Sigmoid colon (tissue), 7 donors: Measurements from ENCODE around the gene PTPRT. TPM values are rescaled to one million over a fixed set of nuclear protein-coding genes. Genes with fewer than 3 reads are reported as not detected.

ENCODE experiments used
- DNase-seq: peaks from one replicate; pipeline ENCODE4 v3.0.0-alpha.2; 2019
- H3K27ac ChIP-seq, 4 donors: fragments of 200-600 bp; sonication (generic); one replicate each; pipeline ENCODE4 v1.5.1; 2016 to 2019; ENCODE audit warnings: mild to moderate bottlenecking in 1 of 4
- H3K27me3 ChIP-seq, 3 donors: fragments of 200-600 bp; sonication (generic); one replicate each; pipeline ENCODE4 v1.5.1; 2019; ENCODE audit warnings: mild to moderate bottlenecking in 1 of 3
- H3K36me3 ChIP-seq, 4 donors: fragments of 200-600 bp; sonication (generic); one replicate each; pipeline ENCODE4 v1.5.1; 2016 to 2019
- H3K4me1 ChIP-seq, 4 donors: fragments of 200-600 bp; sonication (generic); one replicate each; pipeline ENCODE4 v1.5.1; 2017 to 2019
- H3K4me3 ChIP-seq, 4 donors: fragments of 200-600 bp; sonication (generic); one replicate each; pipeline ENCODE4 v1.5.1; 2017 to 2019; ENCODE audit warnings: mild to moderate bottlenecking in 2 of 4, moderate library complexity in 1 of 4
- H3K9me3 ChIP-seq, 4 donors: fragments of 200-600 bp in 3 of 4; sonication (generic) in 3 of 4; one replicate each; pipeline versions ENCODE4 v1.5.1 to v1.6.1; 2013 to 2019
- EP300 ChIP-seq, 4 donors: sonication (generic); formaldehyde crosslinking; IDR thresholded peaks; one replicate each; pipeline ENCODE4 v1.6.1; 2017; ENCODE audit warnings: antibody characterized with exemption in 4 of 4
- POLR2A ChIP-seq, 2 donors: fragments of 450-650 bp; IDR thresholded peaks; one replicate each; pipeline ENCODE4 v1.6.1; 2016; ENCODE audit warnings: antibody characterized with exemption in 2 of 2, mild to moderate bottlenecking in 2 of 2, moderate library complexity in 2 of 2
- POLR2AphosphoS5 ChIP-seq, 4 donors: sonication (generic); formaldehyde crosslinking; IDR thresholded peaks; one replicate each; pipeline ENCODE4 v1.6.1; 2017; ENCODE audit warnings: antibody characterized with exemption in 4 of 4
- WGBS, 2 donors: extraction: QIAGEN DNeasy Blood & Tissue Kit; methylation state at CpG; one replicate each; pipeline ENCODE4 v1.1.7; 2013; 5-methylcytosine and 5-hydroxymethylcytosine counted together
- intact Hi-C: fragments of 100-400 bp; cut with DNase I; formaldehyde crosslinking; loops from one replicate; pipeline ENCODE4 v1.15.1; 2023
- polyA plus RNA-seq, 3 donors: library from polyadenylated mRNA; stranded (reverse); fragments of 200-250 nt; gene quantifications; one replicate each; pipeline ENCODE4 v1.2.3, GENCODE V29; 2013
- total RNA-seq, 4 donors: library from RNA; depleted of rRNA; stranded (reverse); fragments of >200 nt; gene quantifications; one replicate each; pipeline ENCODE4 v1.1.0, GENCODE V29; 2016
- TF ChIP-seq, protein P1 (sequence below), 4 experiments: fragments of 450-650 bp in 3 of 4; fragments of 200-600 bp in 1 of 4; IDR thresholded peaks; one replicate each; pipeline ENCODE4 v1.5.1; 2016 to 2019; ENCODE audit warnings: antibody characterized with exemption in 4 of 4, mild to moderate bottlenecking in 3 of 4, moderate library complexity in 2 of 4
- donor health status: healthy with polysubstance abuse.
- donor health status: Bipolar disorder and iron deficiency.
- donor health status: healthy.

The PTPRT gene
- total and polyA plus RNA-seq, 7 donors, result under 0.01 to 0.41 (median 0.12) TPM; not detected in 3

DNA sequence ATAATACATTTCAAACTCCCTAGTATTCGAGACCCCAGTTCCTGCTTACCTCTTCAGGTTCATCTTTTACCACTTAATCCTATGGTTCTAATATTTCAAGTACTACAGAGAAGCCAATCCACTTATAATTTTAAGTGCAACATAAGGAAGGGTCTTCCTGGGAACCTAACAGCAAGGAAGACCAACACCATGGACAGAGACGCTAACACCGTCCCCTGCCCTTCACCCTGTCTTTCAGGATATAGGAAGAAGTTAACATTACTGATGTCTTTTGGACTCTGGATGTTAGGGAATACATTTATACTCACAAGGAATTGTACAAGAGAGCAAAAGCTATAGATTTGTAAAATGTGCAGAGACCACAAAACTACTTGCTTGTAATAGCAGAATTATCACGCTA is 1006.6 kb downstream of the PTPRT start:
- no peak for TF ChIP-seq POLR2A (IDR thresholded peaks at IDR 0.05)
- TF ChIP-seq EP300 (IDR thresholded peaks at IDR 0.05), result no peak
- no peak for TF ChIP-seq POLR2AphosphoS5 (IDR thresholded peaks at IDR 0.05)
- TF ChIP-seq, protein P1, sequence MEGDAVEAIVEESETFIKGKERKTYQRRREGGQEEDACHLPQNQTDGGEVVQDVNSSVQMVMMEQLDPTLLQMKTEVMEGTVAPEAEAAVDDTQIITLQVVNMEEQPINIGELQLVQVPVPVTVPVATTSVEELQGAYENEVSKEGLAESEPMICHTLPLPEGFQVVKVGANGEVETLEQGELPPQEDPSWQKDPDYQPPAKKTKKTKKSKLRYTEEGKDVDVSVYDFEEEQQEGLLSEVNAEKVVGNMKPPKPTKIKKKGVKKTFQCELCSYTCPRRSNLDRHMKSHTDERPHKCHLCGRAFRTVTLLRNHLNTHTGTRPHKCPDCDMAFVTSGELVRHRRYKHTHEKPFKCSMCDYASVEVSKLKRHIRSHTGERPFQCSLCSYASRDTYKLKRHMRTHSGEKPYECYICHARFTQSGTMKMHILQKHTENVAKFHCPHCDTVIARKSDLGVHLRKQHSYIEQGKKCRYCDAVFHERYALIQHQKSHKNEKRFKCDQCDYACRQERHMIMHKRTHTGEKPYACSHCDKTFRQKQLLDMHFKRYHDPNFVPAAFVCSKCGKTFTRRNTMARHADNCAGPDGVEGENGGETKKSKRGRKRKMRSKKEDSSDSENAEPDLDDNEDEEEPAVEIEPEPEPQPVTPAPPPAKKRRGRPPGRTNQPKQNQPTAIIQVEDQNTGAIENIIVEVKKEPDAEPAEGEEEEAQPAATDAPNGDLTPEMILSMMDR (IDR thresholded peaks at IDR 0.05), result no peak
- intact Hi-C loops, result no loop called here

DNA sequence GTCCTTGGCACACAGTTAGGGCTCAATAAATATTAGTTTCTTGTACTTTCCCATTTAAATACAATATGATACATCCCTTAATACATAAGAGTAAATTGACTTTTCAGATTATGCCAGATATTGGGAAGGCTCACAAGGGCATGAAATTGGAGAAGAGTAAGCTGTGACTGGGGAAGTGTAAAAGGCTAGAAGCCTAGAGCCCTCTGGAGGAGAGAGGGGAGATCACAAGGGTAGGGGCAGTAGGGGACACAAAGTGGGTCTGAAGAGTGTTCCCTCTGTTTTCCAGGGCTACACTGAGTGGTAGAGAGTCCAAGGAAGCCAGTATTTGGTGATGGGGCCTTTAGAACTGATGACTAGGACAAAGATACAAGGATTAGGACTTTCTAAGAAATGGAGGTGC is 1008.6 kb downstream of the PTPRT start:
- intact Hi-C loops, result no loop called here
- Histone ChIP-seq H3K27ac (no peak overlapping the region), H3K9me3 (no peaks in the 10 kb centered on the region), H3K27me3 (no peaks in the 10 kb centered on the region), H3K36me3 (no peaks in the 10 kb centered on the region), H3K4me3 (no peak overlapping the region), H3K4me1 (no peaks in the 10 kb centered on the region)
- TF ChIP-seq POLR2A (IDR thresholded peaks at IDR 0.05), result no peak
- TF ChIP-seq, protein P1 (IDR thresholded peaks at IDR 0.05), result no peak
- TF ChIP-seq EP300 (IDR thresholded peaks at IDR 0.05), result no peak
- no peak for TF ChIP-seq POLR2AphosphoS5 (IDR thresholded peaks at IDR 0.05)
- no peak for DNase-seq

More for the DNA sequence above, 1006.6 kb downstream of the PTPRT start:
- Histone ChIP-seq H3K36me3 (no peaks in the 10 kb centered on the region), H3K27ac (no peak overlapping the region), H3K4me3 (no peak overlapping the region), H3K27me3 (no peaks in the 10 kb centered on the region), H3K9me3 (no peaks in the 10 kb centered on the region), H3K4me1 (no peaks in the 10 kb centered on the region)
- no peak for DNase-seq
- 61 to 64% methylated on average over 4 of the region's 4 CpGs for WGBS, 2 donors

DNA sequence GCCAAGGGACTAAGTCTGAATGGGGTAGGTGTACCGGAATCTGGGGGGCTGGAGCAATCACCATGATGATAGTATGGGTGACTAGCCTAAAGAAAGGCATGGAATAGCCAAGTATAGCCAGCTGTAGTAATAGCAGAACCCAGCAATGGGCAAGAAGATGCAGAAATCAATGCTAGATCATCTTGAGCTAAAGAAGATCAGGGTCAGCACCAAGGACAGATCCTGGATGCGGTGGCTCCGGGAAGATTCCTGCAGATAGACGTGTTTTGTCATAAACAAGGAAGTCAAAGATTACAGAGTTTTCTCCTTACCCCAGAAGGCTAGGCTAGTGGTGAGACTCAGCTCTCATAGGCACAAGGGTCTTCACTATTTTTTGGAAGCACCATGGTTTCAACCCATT is 1009.9 kb downstream of the PTPRT start:
- H3K36me3 ChIP-seq, result no peaks in the 10 kb centered on the region
- intact Hi-C loops, result no loop called here
- H3K4me3 ChIP-seq, result no peak overlapping the region
- no peaks in the 10 kb centered on the region for H3K27me3 ChIP-seq
- no peak for DNase-seq
- H3K9me3 ChIP-seq, result no peaks in the 10 kb centered on the region
- H3K4me1 ChIP-seq, result no peaks in the 10 kb centered on the region
- 39 to 40% methylated on average over 4 of the region's 4 CpGs for WGBS, 2 donors
- no peak overlapping the region for H3K27ac ChIP-seq
- TF ChIP-seq POLR2A (IDR thresholded peaks at IDR 0.05) (no peak), POLR2AphosphoS5 (IDR thresholded peaks at IDR 0.05) (no peak), EP300 (IDR thresholded peaks at IDR 0.05) (no peak)
- TF ChIP-seq, protein P1 (IDR thresholded peaks at IDR 0.05), result no peak

- WGBS, 2 donors, result 7 to 8% methylated on average over 2 of the region's 2 CpGs
- TF ChIP-seq POLR2AphosphoS5 (IDR thresholded peaks at IDR 0.05) (no peak), EP300 (IDR thresholded peaks at IDR 0.05) (no peak), POLR2A (IDR thresholded peaks at IDR 0.05) (no peak)
- TF ChIP-seq, protein P1 (IDR thresholded peaks at IDR 0.05), result no peak
- intact Hi-C loops, result no loop called here
- H3K4me1 ChIP-seq, result no peaks in the 10 kb centered on the region
- no peaks in the 10 kb centered on the region for H3K27me3 ChIP-seq
- H3K27ac ChIP-seq, result no peak overlapping the region
- no peak for DNase-seq
- no peak overlapping the region for H3K4me3 ChIP-seq
- H3K36me3 ChIP-seq, result no peaks in the 10 kb centered on the region
- H3K9me3 ChIP-seq, result no peaks in the 10 kb centered on the region
Measured at GRCh38 chr20:42173440-42173839, 1016.3 kb downstream of the PTPRT start.
